ENCODE measurements around the gene PHKB.

PHKB gene

DNA sequence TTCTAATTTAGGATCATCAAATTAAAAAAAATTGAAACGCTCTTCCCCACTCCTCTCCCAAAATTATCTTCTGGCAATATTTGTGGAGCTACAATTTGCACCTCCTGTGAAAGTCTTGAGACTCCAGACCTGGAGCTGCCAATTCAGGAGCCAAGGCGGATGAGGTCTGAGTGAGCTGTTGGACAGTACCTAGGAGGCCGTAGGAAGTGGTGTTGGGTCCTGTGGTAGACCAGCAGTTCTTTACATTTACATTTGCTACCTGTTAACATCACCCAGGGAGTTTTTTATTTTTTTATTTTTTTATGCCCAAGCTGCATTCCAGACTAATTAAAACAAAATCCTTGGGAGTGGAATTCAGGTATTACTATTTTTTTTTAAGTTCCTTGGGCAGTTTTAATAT is 271.0 kb downstream of the PHKB start:
- H3K27me3 ChIP-seq (ENCODE audit: insufficient read depth, poor library complexity, severe bottlenecking): no peaks in the 10 kb centered on the region
- H3K9me3 ChIP-seq (ENCODE audit: severe bottlenecking): no peaks in the 10 kb centered on the region
- TF ChIP-seq, protein P1, sequence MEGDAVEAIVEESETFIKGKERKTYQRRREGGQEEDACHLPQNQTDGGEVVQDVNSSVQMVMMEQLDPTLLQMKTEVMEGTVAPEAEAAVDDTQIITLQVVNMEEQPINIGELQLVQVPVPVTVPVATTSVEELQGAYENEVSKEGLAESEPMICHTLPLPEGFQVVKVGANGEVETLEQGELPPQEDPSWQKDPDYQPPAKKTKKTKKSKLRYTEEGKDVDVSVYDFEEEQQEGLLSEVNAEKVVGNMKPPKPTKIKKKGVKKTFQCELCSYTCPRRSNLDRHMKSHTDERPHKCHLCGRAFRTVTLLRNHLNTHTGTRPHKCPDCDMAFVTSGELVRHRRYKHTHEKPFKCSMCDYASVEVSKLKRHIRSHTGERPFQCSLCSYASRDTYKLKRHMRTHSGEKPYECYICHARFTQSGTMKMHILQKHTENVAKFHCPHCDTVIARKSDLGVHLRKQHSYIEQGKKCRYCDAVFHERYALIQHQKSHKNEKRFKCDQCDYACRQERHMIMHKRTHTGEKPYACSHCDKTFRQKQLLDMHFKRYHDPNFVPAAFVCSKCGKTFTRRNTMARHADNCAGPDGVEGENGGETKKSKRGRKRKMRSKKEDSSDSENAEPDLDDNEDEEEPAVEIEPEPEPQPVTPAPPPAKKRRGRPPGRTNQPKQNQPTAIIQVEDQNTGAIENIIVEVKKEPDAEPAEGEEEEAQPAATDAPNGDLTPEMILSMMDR (IDR thresholded peaks at IDR 0.05; ENCODE audit: poor library complexity, severe bottlenecking): no peak
- no peak for DNase-seq (ENCODE audit: low spot score)
- H3K36me3 ChIP-seq (ENCODE audit: low read depth): no peaks in the 10 kb centered on the region
- no peak overlapping the region for H3K4me3 ChIP-seq (ENCODE audit: severe bottlenecking)
- peaks cover 16% of the 10 kb centered on the region for H3K4me1 ChIP-seq (ENCODE audit: insufficient read depth, poor library complexity, severe bottlenecking)
- H3K27ac ChIP-seq (ENCODE audit: poor library complexity, severe bottlenecking): peak overlapping the region; percentile 86
- ATAC-seq (ENCODE audit: low read depth): peak; percentile 51

DNA sequence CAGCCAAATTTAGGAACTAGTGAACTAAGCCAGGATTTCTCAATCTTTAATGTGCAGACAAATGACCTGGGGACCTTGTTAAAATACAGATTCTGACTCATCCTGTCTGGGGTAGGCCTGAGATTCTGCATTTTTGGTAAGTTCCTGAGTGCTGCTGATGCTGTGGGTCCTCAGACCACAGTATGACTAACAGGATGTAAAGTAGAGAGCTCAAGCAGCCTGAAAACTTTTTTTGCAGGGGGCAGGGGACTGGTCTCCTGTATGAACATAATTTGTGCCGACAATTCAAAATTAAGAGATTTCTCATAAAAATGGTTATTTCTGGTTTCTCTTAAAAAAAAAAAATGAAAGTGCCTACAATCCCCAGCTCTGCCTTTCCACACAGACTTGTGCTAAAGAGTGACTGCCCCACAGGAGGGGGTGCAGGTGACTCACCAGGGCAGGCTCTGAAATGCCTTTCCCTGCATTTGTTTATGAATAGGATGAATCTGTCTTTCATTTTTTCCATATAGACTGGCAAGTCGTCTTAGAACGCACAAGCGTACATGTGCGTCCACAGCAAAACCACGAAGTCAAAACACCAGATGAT is 271.5 kb downstream of the PHKB start:
- Histone ChIP-seq H3K36me3 (ENCODE audit: low read depth) (no peaks in the 10 kb centered on the region), H3K27me3 (ENCODE audit: insufficient read depth, poor library complexity, severe bottlenecking) (no peaks in the 10 kb centered on the region), H3K4me1 (ENCODE audit: insufficient read depth, poor library complexity, severe bottlenecking) (peaks cover 16% of the 10 kb centered on the region), H3K4me3 (ENCODE audit: severe bottlenecking) (no peak overlapping the region), H3K27ac (ENCODE audit: poor library complexity, severe bottlenecking) (peak overlapping the region; percentile 86), H3K9me3 (ENCODE audit: severe bottlenecking) (no peaks in the 10 kb centered on the region)
- TF ChIP-seq, protein P1 (IDR thresholded peaks at IDR 0.05; ENCODE audit: poor library complexity, severe bottlenecking): no peak
- DNase-seq (ENCODE audit: low spot score): peak; percentile 76
- peak; percentile 92 for ATAC-seq (ENCODE audit: low read depth)

DNA sequence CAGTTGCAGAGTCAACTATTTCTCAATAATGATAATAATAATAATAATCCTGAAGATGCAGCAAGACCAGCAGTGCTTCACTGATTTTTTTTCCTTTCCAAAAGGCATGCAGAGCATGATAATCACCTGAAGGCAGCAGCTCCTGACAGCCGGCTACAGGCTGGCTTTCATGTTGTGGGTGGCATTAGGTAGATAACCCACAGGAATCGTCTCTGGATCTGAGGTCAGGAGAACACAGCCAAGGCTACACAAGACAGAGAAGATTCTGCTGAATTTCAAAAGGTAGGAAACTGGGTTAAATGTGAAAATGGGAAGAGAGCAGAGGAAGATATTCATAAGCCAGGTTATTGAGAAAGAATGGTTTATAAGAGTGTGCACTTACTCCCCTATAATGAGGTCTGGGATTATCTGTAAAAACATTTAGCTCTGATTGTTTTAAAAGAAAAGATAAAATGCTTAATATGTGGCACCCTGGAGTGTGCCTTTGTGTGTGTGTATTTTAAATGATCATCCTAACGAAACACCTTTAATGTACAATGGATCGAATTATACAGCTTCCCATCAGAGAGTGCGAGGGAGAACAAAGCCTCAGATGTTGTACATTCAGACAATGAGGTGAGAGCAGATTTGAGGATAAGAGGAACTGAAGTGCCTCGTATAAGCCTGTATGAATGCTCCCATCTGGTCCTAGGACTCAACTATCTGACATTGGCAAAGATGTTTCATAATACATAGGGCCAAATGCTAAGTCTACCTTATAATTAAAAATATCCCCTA is 273.1 kb downstream of the PHKB start:
- Histone ChIP-seq H3K4me1 (ENCODE audit: insufficient read depth, poor library complexity, severe bottlenecking) (peaks cover 16% of the 10 kb centered on the region), H3K27ac (ENCODE audit: poor library complexity, severe bottlenecking) (no peak overlapping the region), H3K27me3 (ENCODE audit: insufficient read depth, poor library complexity, severe bottlenecking) (no peaks in the 10 kb centered on the region), H3K9me3 (ENCODE audit: severe bottlenecking) (no peaks in the 10 kb centered on the region), H3K4me3 (ENCODE audit: severe bottlenecking) (no peak overlapping the region), H3K36me3 (ENCODE audit: low read depth) (no peaks in the 10 kb centered on the region)
- ATAC-seq (ENCODE audit: low read depth): no peak
- TF ChIP-seq, protein P1 (IDR thresholded peaks at IDR 0.05; ENCODE audit: poor library complexity, severe bottlenecking): no peak
- DNase-seq (ENCODE audit: low spot score): no peak

DNA sequence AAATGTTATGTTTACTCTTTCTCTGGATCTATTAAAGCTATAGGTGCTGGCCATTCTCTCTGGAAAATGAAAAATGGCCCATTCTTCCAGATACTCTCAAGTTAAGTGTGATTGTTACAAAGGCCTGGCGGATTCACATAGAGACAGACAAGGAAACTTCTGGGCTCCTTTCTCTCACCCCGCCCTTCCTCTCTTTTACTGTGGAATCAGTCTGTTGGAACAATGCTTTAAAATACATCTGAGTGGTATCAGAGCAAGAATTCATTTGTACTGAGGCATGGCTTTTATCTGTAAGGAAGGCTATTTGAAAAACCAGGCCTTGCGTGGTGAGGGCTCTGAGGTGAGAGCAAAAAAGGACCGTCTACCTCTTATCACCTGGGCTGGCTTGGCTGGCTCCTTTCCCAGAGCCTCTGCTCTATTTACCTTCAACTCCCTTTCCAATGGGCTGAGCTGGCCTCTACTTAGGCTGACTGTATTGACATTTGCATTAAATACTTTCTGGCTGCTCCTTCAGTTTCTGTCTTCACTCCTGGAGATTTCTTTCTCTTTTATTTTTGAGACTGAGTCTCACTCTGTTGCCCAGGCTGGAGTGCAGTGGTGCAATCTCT is 274.0 kb downstream of the PHKB start:
- Histone ChIP-seq H3K9me3 (ENCODE audit: severe bottlenecking) (peaks cover 2% of the 10 kb centered on the region), H3K36me3 (ENCODE audit: low read depth) (no peaks in the 10 kb centered on the region), H3K4me3 (ENCODE audit: severe bottlenecking) (no peak overlapping the region), H3K4me1 (ENCODE audit: insufficient read depth, poor library complexity, severe bottlenecking) (peaks cover 16% of the 10 kb centered on the region), H3K27ac (ENCODE audit: poor library complexity, severe bottlenecking) (no peak overlapping the region), H3K27me3 (ENCODE audit: insufficient read depth, poor library complexity, severe bottlenecking) (no peaks in the 10 kb centered on the region)
- no peak for DNase-seq (ENCODE audit: low spot score)
- TF ChIP-seq, protein P1 (IDR thresholded peaks at IDR 0.05; ENCODE audit: poor library complexity, severe bottlenecking): no peak
- no peak; the same call in 2 of the 3 replicates for ATAC-seq (ENCODE audit: low read depth)

All from RWPE2 (cell line).